ENCODE measurements around the gene GPR33. TPM values are rescaled to one million over a fixed set of nuclear protein-coding genes. Genes with fewer than 3 reads are reported as not detected.

The GPR33 gene
- total and polyA plus RNA-seq, 12 donors, result not detected

DNA sequence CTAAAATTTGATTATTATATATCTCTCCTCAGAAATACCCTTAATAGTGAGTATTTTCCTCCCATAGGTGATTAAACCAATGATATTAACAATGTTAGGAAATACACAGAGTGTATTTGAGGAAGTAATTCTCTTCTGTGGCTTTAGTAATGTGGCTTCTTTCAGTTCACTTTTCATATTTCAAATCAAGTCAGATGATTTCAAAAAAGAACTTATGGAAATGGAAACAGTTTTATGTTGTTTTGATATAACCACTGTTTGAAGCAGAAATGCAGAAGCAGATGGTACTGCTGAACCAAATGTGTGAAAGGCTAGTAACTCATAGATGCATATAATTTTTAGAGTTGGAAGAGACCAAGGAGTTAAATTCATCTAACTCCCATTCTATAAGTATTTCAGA is 1.9 kb upstream of the GPR33 start:
- TF ChIP-seq POLR2A (IDR thresholded peaks at IDR 0.05), result no peak
- TF ChIP-seq, protein P1, sequence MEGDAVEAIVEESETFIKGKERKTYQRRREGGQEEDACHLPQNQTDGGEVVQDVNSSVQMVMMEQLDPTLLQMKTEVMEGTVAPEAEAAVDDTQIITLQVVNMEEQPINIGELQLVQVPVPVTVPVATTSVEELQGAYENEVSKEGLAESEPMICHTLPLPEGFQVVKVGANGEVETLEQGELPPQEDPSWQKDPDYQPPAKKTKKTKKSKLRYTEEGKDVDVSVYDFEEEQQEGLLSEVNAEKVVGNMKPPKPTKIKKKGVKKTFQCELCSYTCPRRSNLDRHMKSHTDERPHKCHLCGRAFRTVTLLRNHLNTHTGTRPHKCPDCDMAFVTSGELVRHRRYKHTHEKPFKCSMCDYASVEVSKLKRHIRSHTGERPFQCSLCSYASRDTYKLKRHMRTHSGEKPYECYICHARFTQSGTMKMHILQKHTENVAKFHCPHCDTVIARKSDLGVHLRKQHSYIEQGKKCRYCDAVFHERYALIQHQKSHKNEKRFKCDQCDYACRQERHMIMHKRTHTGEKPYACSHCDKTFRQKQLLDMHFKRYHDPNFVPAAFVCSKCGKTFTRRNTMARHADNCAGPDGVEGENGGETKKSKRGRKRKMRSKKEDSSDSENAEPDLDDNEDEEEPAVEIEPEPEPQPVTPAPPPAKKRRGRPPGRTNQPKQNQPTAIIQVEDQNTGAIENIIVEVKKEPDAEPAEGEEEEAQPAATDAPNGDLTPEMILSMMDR (IDR thresholded peaks at IDR 0.05), result no peak
- intact Hi-C loops (cut with DNase I), result no loop called here
- Histone ChIP-seq H3K4me3 (no peak overlapping the region), H3K27ac (no peak overlapping the region), H3K27me3 (no peaks in the 10 kb centered on the region), H3K4me1 (replicated peaks in 1 of 2) (no peaks in the 10 kb centered on the region), H3K36me3 (replicated peaks in 1 of 2) (no peaks in the 10 kb centered on the region), H3K9me3 (replicated peaks in 1 of 3) (no peaks in the 10 kb centered on the region)
- DNase-seq, result no peak

DNA sequence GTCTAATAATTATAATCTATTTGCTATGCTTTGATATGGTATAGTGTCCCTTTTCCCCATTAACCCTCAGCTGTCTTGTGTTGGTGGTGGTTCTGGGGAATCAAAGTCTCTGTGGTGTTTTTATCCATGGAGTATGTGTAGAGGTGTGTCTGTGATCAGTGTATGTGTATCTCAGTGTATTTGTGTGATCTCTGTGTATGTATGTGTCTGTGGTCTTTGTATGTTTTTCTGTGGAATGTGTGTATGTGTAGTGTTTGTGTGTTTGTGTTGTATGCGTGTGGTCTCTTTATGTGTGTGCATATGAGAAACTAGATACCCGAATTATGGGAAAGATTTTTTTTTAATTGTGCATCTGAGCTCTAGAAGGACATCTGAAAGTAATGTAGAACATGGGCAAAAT is 1.1 kb downstream of the GPR33 start:
- TF ChIP-seq POLR2A (IDR thresholded peaks at IDR 0.05), result no peak
- TF ChIP-seq, protein P1 (IDR thresholded peaks at IDR 0.05), result no peak
- WGBS, 4 donors, result 79 to 92% (median 88%) methylated on average over 2 of the region's 2 CpGs

DNA sequence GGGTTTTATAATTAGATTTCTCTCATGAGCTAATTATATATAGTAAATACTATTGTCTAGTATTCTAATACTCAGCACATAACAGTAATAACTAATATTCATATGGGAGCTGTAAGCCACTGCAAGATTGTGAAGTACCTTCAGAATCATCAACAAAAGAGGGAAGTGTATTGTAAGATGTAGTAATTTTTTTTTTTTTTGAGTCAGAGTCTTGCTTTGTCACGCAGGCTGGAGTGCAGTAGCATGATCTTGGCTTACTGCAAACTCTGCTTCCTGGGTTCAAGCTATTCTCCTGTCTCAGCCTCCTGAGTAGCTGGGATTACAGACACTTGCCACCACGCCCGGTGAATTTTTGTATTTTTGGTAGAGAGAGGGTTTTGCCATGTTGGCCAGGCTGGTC is 3.1 kb downstream of the GPR33 start:
- TF ChIP-seq POLR2A (IDR thresholded peaks at IDR 0.05), result no peak
- TF ChIP-seq, protein P1 (IDR thresholded peaks at IDR 0.05), result no peak
- no peaks in the 10 kb centered on the region for H3K4me1 ChIP-seq (replicated peaks in 1 of 2)
- intact Hi-C loops (cut with DNase I), result no loop called here
- WGBS, 4 donors, result 64 to 89% (median 76%) methylated on average over 3 of the region's 3 CpGs
- DNase-seq, result no peak
- H3K4me3 ChIP-seq, result no peak overlapping the region
- no peaks in the 10 kb centered on the region for H3K9me3 ChIP-seq (replicated peaks in 1 of 3)
- H3K27me3 ChIP-seq, result no peaks in the 10 kb centered on the region
- H3K27ac ChIP-seq, result no peak overlapping the region
- H3K36me3 ChIP-seq (replicated peaks in 1 of 2), result no peaks in the 10 kb centered on the region

More for the DNA sequence above, 1.1 kb downstream of the GPR33 start:
- Histone ChIP-seq H3K36me3 (replicated peaks in 1 of 2) (no peaks in the 10 kb centered on the region), H3K9me3 (replicated peaks in 1 of 3) (no peaks in the 10 kb centered on the region), H3K27me3 (no peaks in the 10 kb centered on the region), H3K4me1 (replicated peaks in 1 of 2) (no peaks in the 10 kb centered on the region), H3K27ac (no peak overlapping the region), H3K4me3 (no peak overlapping the region)
- intact Hi-C loops (cut with DNase I), result no loop called here
- no peak for DNase-seq

DNA sequence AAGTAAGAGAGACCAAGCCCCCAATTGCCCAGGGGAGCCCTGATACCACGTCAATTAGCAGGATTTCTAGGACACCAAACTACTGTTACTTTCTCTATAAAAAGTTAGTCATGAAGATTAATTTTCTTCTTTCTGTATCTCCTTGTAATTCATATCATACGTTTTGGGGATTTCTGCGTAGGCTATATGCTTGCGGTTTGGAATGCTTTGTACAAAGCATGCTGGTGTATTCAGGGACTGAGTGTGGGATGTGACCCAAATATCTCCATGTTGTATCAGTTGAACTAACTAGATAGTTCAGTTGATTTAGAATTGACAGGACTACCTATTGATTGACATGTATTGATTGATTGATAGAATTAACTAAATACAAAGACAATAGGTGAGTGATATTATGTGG is 7.7 kb downstream of the GPR33 start:
- H3K4me1 ChIP-seq (replicated peaks in 1 of 2), result peaks cover 0 to 4% of the 10 kb centered on the region in 2 donors
- intact Hi-C loops (cut with DNase I), result no loop called here
- WGBS, 4 donors, result 80 to 93% (median 86%) methylated on average over 4 of the region's 4 CpGs
- no peak overlapping the region for H3K27ac ChIP-seq
- TF ChIP-seq, protein P1 (IDR thresholded peaks at IDR 0.05), result no peak
- no peak for TF ChIP-seq POLR2A (IDR thresholded peaks at IDR 0.05)
- no peak overlapping the region for H3K4me3 ChIP-seq
- no peak for DNase-seq
- no peaks in the 10 kb centered on the region for H3K27me3 ChIP-seq
- H3K36me3 ChIP-seq (replicated peaks in 1 of 2), result no peaks in the 10 kb centered on the region
- no peaks in the 10 kb centered on the region for H3K9me3 ChIP-seq (replicated peaks in 1 of 3)
